ENCODE measurements around the gene ATP13A1.
A peak's percentile ranks its signal among the peaks of the same experiment; 100 is the strongest.

The ATP13A1 gene

DNA sequence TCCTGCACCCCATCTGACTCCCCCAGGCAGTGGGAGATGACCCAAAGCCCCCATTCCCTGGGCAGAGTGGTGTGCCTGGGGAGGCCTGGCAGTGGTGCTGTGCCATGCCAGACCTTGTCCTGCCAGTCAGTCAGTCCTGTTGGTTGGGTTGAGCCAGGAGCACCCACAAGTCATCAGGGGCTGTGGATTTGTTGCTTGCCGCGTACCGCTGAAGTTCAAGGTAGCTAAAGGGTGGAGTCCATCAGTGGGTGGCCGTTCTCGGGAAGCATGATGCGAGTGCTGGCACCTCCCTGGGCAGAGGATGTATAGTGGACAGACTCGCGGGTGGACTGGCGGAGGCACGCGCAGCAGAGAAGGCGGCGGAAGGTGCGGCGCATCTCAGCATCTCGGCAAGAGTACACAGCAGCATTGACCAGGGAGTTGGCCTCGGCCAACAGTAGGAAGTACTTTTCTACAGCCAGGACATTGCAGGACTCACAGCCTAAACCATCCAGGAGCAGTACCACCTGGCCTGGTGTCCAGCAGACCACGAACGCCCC, 39.4 kb downstream of the ATP13A1 start:
- no peak for DNase-seq (ENCODE audit: extremely low spot score)
- CTCF ChIA-PET = interaction anchor here (2.5 kb wide), 1 partner anchor 20 kb away, joined by 8 read pairs; the partner anchor contains the start of gene GMIP
- TF ChIP-seq, protein P1, sequence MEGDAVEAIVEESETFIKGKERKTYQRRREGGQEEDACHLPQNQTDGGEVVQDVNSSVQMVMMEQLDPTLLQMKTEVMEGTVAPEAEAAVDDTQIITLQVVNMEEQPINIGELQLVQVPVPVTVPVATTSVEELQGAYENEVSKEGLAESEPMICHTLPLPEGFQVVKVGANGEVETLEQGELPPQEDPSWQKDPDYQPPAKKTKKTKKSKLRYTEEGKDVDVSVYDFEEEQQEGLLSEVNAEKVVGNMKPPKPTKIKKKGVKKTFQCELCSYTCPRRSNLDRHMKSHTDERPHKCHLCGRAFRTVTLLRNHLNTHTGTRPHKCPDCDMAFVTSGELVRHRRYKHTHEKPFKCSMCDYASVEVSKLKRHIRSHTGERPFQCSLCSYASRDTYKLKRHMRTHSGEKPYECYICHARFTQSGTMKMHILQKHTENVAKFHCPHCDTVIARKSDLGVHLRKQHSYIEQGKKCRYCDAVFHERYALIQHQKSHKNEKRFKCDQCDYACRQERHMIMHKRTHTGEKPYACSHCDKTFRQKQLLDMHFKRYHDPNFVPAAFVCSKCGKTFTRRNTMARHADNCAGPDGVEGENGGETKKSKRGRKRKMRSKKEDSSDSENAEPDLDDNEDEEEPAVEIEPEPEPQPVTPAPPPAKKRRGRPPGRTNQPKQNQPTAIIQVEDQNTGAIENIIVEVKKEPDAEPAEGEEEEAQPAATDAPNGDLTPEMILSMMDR (IDR thresholded peaks at IDR 0.05; ENCODE audit: control extremely low read depth, extremely low read depth, low read depth, missing control alignments) = no peak
- POLR2A ChIA-PET = interaction anchor here (0.6 kb wide), 1 partner anchor 431 kb away, joined by 3 read pairs; no protein-coding TSS in a partner anchor

DNA sequence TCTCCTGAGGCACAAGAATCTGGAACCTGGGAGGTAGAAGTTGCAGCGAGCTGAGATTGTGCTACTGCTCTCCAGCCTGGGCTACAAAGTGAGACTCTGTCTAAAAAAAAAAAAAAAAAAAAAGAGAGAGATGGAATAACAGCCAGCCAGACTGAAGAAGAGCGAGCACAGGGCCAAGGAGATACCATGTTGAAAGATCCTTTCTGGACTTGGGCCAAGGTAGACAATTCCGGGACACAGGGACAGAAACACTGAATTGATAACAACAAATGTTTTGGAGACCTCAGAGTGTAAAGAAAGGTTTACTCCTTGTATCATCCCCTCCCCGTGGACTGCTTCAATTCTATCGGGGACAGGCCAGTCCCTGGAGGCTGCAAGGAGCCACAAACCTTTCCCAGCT, 40.1 kb downstream of the ATP13A1 start:
- DNase-seq (ENCODE audit: extremely low spot score) = no peak
- ChIA-PET CTCF (interaction anchor here (1.3 to 2.5 kb wide), 2 partner anchors 13 to 21 kb away, joined by 3 to 8 read pairs; partner anchors contain the start of gene GMIP), POLR2A (no interaction called here)
- TF ChIP-seq, protein P1 (IDR thresholded peaks at IDR 0.05; ENCODE audit: control extremely low read depth, extremely low read depth, low read depth, missing control alignments) = no peak

DNA sequence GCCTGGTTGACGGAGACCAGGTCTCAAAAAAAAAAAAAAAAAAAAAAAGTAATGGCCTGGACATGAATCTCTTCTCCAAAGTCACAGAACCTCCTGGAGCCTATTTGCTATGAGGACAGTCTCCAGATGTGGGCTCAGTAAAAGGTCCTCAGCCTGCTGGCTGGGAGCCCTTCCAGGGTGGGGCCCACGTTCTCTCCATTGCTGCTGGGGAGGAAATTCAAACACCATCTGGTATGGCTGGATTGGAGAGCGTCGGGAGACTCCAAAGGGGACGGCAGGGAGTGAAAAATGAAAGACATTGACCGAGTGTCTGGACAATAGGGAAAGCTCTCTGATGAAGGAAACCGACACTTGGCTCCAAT, 43.6 kb downstream of the ATP13A1 start:
- no peak for DNase-seq (ENCODE audit: extremely low spot score)
- ChIA-PET POLR2A (interaction anchor here (0.7 to 0.9 kb wide), 3 partner anchors 20 to 246 kb away, joined by 4 to 8 read pairs (median 7); partner anchors contain the start of gene ZNF253), CTCF (interaction anchor here (1.4 to 2.4 kb wide), 4 partner anchors 11 to 87 kb away, joined by 6 to 9 read pairs (median 7); partner anchors contain the start of gene GMIP)
- TF ChIP-seq, protein P1 (IDR thresholded peaks at IDR 0.05; ENCODE audit: control extremely low read depth, extremely low read depth, low read depth, missing control alignments) = no peak

DNA sequence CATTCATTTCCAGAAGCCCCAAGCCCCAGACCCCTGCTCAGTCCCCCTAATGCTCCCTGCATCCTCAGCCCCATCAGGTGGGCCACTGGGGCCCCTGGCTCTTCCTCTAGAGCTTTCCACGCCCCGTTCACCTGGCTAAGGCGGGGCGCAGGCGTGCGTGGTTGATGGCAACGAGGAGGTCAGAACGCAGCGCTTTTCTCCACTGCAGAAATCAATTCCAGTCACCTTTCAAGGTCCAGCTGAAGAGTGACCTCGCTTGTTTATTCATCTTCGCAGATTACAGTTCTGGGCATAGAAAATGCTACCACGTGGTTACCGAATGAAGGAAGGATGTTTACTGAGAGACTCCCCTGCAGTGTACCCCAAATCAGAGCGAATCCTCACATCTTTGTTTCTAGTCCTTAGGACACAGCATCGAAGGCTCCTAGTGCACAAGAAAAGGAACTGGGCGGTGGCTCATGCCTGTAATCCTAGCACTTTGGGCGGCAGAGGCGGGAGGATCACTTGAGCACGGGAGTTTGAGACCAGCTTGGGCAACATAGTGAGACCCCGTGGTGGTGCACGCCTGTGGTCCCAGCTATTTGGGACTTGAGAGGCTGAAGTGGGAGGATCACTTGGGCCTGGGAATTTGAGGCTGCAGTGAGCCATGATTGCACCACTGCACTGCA, 44.2 kb downstream of the ATP13A1 start:
- peak; percentile 2 for DNase-seq (ENCODE audit: extremely low spot score)
- TF ChIP-seq, protein P1 (IDR thresholded peaks at IDR 0.05; ENCODE audit: control extremely low read depth, extremely low read depth, low read depth, missing control alignments) = no peak
- ChIA-PET POLR2A (interaction anchor here (0.7 kb wide), 2 partner anchors 19 to 22 kb away, joined by 7 to 8 read pairs; no protein-coding TSS in a partner anchor), CTCF (interaction anchor here (1.0 to 2.4 kb wide), 5 partner anchors 12 to 86 kb away, joined by 4 to 9 read pairs (median 6); partner anchors contain the start of gene GMIP)

DNA sequence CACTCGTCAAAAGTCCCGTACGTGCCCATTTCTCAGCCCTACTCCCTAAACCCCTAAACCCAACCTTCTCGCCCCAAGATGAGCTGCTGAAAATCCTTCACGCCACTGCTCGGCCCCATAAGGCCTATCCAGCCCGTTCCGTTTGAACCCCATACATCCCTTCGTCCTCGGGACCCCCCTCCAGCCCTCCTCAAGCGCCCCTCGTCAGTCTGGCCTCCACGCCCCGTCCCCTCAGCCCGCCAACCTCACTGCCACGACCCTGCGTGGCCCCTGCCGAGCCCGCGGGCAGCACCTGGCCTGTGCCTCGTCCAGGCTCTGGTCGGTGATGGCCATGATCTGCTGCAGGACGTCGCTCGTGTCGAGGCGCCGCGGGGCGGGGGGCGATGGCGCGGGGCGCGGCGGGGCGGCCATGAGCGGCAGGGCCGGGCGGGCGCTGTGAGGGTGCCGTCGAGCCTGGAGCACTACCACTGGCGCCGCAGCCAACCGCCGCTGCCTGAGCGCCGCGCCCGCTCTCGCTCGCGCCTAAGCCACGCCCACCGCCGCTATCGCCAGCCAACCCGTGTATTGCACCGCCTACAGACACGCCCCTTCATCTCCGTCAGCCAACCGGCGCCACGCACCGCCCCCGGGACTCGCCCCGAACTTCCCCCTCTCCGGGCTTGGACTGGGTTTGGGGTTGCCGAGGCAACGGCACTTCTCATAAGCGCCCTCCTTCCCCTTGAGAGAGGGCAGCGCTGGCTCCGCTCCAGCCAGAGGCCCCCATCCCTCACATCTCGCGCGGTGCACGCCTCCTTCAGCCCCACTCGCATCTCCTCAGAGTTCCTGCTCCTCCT, 45.0 kb downstream of the ATP13A1 start, which contains the start of gene PBX4:
Gene PBX4, minus strand, starts transcription at position 469 of the 833 bp plus-strand sequence. Its CDS starts 58 bp downstream, at position 411.
- ChIA-PET CTCF (interaction anchor here (1.0 to 2.3 kb wide), 3 partner anchors 64 to 86 kb away, joined by 3 to 9 read pairs (median 4); no protein-coding TSS in a partner anchor), POLR2A (no interaction called here)
- peak; percentile 99 for DNase-seq (ENCODE audit: extremely low spot score)
- TF ChIP-seq, protein P1 (IDR thresholded peaks at IDR 0.05; ENCODE audit: control extremely low read depth, extremely low read depth, low read depth, missing control alignments) = no peak

DNA sequence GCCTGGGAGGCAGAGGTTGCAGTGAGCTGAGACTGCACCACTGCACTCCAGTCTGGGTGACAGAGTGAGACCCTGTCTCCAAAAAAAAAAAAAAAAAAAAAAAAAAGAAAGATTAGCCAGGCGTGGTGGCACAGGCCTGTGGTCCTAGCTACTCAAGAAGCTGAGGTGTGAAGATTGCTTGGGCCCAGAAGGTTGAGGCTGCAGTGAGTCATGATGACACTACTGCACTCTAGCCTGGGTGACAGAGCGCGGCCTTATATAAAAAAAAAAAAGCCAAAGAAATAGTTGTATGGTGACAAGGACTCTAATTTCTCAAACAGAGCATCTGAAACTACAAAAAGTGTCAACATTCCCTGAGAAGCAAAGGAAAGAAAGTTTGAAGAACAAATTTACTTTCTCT, 48.4 kb downstream of the ATP13A1 start:
- POLR2A ChIA-PET = no interaction called here
- TF ChIP-seq, protein P1 (IDR thresholded peaks at IDR 0.05; ENCODE audit: control extremely low read depth, extremely low read depth, low read depth, missing control alignments) = no peak
- CTCF ChIA-PET = interaction anchor here (4.2 kb wide), 1 partner anchor 61 kb away, joined by 22 read pairs; no protein-coding TSS in a partner anchor
- DNase-seq (ENCODE audit: extremely low spot score) = no peak
